T-cell (primary cell): ENCODE results near the gene ALX3. TPM values are rescaled to one million over a fixed set of nuclear protein-coding genes. Genes with fewer than 3 reads are reported as not detected.
A peak's percentile ranks its signal among the peaks of the same experiment; 100 is the strongest.

Experiments
- ATAC-seq, 4 experiments: fragments of 200-7000 bp in 3 of 4; fragments of 150-1000 bp in 1 of 4; cut with Tn5 transposase; replicated peaks in 1 of 4; 1 replicate in 3 of 4; 2 replicates in 1 of 4; pipeline ENCODE4 v1.10.0; 2021; ENCODE audit warnings: moderate library complexity in 3 of 4, mild to moderate bottlenecking in 2 of 4, moderate number of reproducible peaks in 1 of 4
- CTCF ChIA-PET, 2 donors: fragments of 300-600 bp; sonication (Branson Sonifier 250); formaldehyde crosslinking; loops; one replicate each; lab custom pipeline; 2022; ENCODE audit warnings: antibody characterized with exemption in 2 of 2; lab: Charles Lee
- POLR2A ChIA-PET, 2 donors: fragments of 300-600 bp; sonication (Branson Sonifier 250); formaldehyde crosslinking; loops; one replicate each; lab custom pipeline; 2022; ENCODE audit warnings: antibody characterized with exemption in 2 of 2; lab: Charles Lee
- DNase-seq, 35 experiments: peaks; one replicate each; pipeline versions ENCODE4 v3.0.0 to v3.0.0-alpha.2; 2013 to 2023
- H3K27ac ChIP-seq: one replicate; pipeline ENCODE4 v1.5.1; 2013; ENCODE audit warnings: low read length
- H3K27me3 ChIP-seq, 2 experiments: replicated peaks in 1 of 2; 1 replicate in 1 of 2; 2 replicates in 1 of 2; pipeline versions ENCODE4 v1.6.1 to v1.7.0; 2013; ENCODE audit warnings: low read length in 1 of 2, mixed read lengths in 1 of 2; ENCODE audit not compliant: control insufficient read depth in 2 of 2, insufficient read depth in 2 of 2; ENCODE audit errors: extremely low read depth in 1 of 2
- H3K36me3 ChIP-seq, 2 donors: 1 replicate in 1 of 2; 2 replicates in 1 of 2; pipeline versions ENCODE4 v1.6.1 to v1.7.0; 2013; ENCODE audit warnings: low read length in 1 of 2; ENCODE audit not compliant: control insufficient read depth in 2 of 2, insufficient read depth in 1 of 2; ENCODE audit errors: extremely low read depth in 1 of 2
- H3K4me1 ChIP-seq, 2 experiments: 1 replicate in 1 of 2; 2 replicates in 1 of 2; pipeline versions ENCODE4 v1.6.1 to v1.7.0; 2013; ENCODE audit warnings: low read length in 2 of 2, mixed read lengths in 1 of 2; ENCODE audit not compliant: insufficient read depth in 2 of 2, control insufficient read depth in 1 of 2; ENCODE audit errors: extremely low read depth in 1 of 2
- H3K4me3 ChIP-seq, 2 donors: 1 replicate in 1 of 2; 2 replicates in 1 of 2; pipeline versions ENCODE4 v1.5.1 to v1.7.0; 2013; ENCODE audit warnings: mild to moderate bottlenecking in 2 of 2, low read length in 1 of 2, moderate library complexity in 1 of 2; ENCODE audit not compliant: control insufficient read depth in 1 of 2; ENCODE audit errors: extremely low read depth in 1 of 2
- H3K9me3 ChIP-seq: 2 replicates; pipeline ENCODE4 v1.7.0; 2013
- H3K27ac Mint-ChIP-seq, 2 donors: one replicate each; pipeline ENCODE4 v1.8.0; 2020 to 2021; ENCODE audit warnings: mild to moderate bottlenecking in 2 of 2, mixed read lengths in 2 of 2
- H3K27me3 Mint-ChIP-seq, 2 donors: one replicate each; pipeline ENCODE4 v1.8.0; 2021 to 2022; ENCODE audit warnings: mixed read lengths in 2 of 2
- H3K36me3 Mint-ChIP-seq: one replicate; pipeline ENCODE4 v1.8.0; 2021; ENCODE audit warnings: mixed read lengths
- H3K4me1 Mint-ChIP-seq, 3 donors: one replicate each; pipeline ENCODE4 v1.8.0; 2020 to 2022; ENCODE audit warnings: mixed read lengths in 3 of 3, mild to moderate bottlenecking in 1 of 3
- H3K4me3 Mint-ChIP-seq, 3 donors: one replicate each; pipeline ENCODE4 v1.8.0; 2020 to 2022; ENCODE audit warnings: mild to moderate bottlenecking in 3 of 3, mixed read lengths in 3 of 3, moderate library complexity in 3 of 3
- H3K9me3 Mint-ChIP-seq, 3 donors: one replicate each; pipeline ENCODE4 v1.8.0; 2020 to 2022; ENCODE audit warnings: mixed read lengths in 3 of 3
- WGBS: methylation state at CpG from one replicate; pipeline ENCODE4 v1.1.5; 2013; ENCODE audit warnings: missing lambda C conversion rate; ENCODE audit not compliant: insufficient coverage; 5-methylcytosine and 5-hydroxymethylcytosine counted together
- total RNA-seq, 35 experiments: library from RNA in 6 of 35; stranded (reverse) in 6 of 35; fragments of 120-200 nt in 1 of 35; gene quantifications; one replicate each; pipeline versions ENCODE4 v1.2.1 to v1.2.4 and lab custom pipeline; 2013 to 2026

Gene ALX3
- total RNA-seq, 5 donors from 2014 or later (not counting 1 experiment from before 2014, with no cell fraction given): not detected

GRCh38 chr1:110012100-110012780, 58.2 kb downstream of the ALX3 start:
- DNase-seq: no peak
- Mint-ChIP-seq H3K4me1 (peaks cover 3 to 6% (median 5%) of the 10 kb centered on the region in 3 donors), H3K27ac (no peak overlapping the region), H3K9me3 (no peaks in the 10 kb centered on the region), H3K36me3 (peaks cover 60% of the 10 kb centered on the region), H3K4me3 (no peak overlapping the region), H3K27me3 (no peaks in the 10 kb centered on the region)
- no peak overlapping the region for H3K4me3 ChIP-seq
- POLR2A ChIA-PET: no interaction called here
- peaks cover 5 to 78% of the 10 kb centered on the region in 2 donors for H3K36me3 ChIP-seq
- ATAC-seq: peak in 1 of 4 experiments; percentile 12
- WGBS: 100% methylated on average over 1 of the region's 6 CpGs
- no peaks in the 10 kb centered on the region for H3K9me3 ChIP-seq
- no peak overlapping the region for H3K27ac ChIP-seq
- CTCF ChIA-PET: interaction anchor here (1.0 to 3.5 kb wide), 5 partner anchors 18 to 371 kb away, joined by 4 to 15 read pairs (median 4); partner anchors contain the start of gene AHCYL1 (in 1 of the 2)
- no peaks in the 10 kb centered on the region for H3K4me1 ChIP-seq
- no peaks in the 10 kb centered on the region for H3K27me3 ChIP-seq

GRCh38 chr1:110011527-110012041, 58.9 kb downstream of the ALX3 start:
- Mint-ChIP-seq H3K27me3 (no peaks in the 10 kb centered on the region), H3K36me3 (peaks cover 54% of the 10 kb centered on the region), H3K4me3 (no peak overlapping the region), H3K9me3 (no peaks in the 10 kb centered on the region), H3K4me1 (peaks cover 3 to 6% (median 5%) of the 10 kb centered on the region in 3 donors), H3K27ac (peak overlapping the region; percentile 49 to 57)
- DNase-seq (peak in 25 of 35 experiments; percentile 8 to 58 (median 21)), ATAC-seq (peak; percentile 81 to 92 (median 84))
- ChIA-PET POLR2A (no interaction called here), CTCF (interaction anchor here (0.7 to 3.5 kb wide), 8 partner anchors 18 to 466 kb away, joined by 3 to 15 read pairs (median 4); partner anchors contain the start of genes AHCYL1 (in 1 of the 2) and STRIP1 (in 1 of the 2))
- Histone ChIP-seq H3K36me3 (peaks cover 5 to 71% of the 10 kb centered on the region in 2 donors), H3K4me1 (no peaks in the 10 kb centered on the region), H3K27me3 (no peaks in the 10 kb centered on the region), H3K27ac (no peak overlapping the region), H3K4me3 (no peak overlapping the region), H3K9me3 (no peaks in the 10 kb centered on the region)
- WGBS: no CpG with 5 or more reads among the region's 2 CpGs

Other genes with a start within 250 kb of the ALX3 start
- gene CSF1, start 159.8 kb downstream of the ALX3 start, total RNA-seq: 1 to 10 TPM; 4.8 to 9.5 (median 8.3) TPM
- gene AHCYL1, start 85.9 kb downstream of the ALX3 start, total RNA-seq: 10 to 100 TPM; 23.0 to 41.6 (median 38.9) TPM
- 10 to 100 TPM; 70.6 to 87.2 (median 73.3) TPM for gene STRIP1, start 36.0 kb downstream of the ALX3 start, total RNA-seq
- not detected for gene UBL4B, start 41.8 kb upstream of the ALX3 start, total RNA-seq
- not detected for gene SLC6A17, start 79.8 kb upstream of the ALX3 start, total RNA-seq
- gene KCNC4, start 139.6 kb upstream of the ALX3 start, total RNA-seq: 10 to 100 TPM; 11.0 to 19.4 (median 15.0) TPM